CD8-positive, alpha-beta memory T cell (primary cell): ENCODE results near the gene SAMD11. TPM values are rescaled to one million over a fixed set of nuclear protein-coding genes. Genes with fewer than 3 reads are reported as not detected.
"Not testable (repeated sequence)": the region's sequence is repeated elsewhere in the genome, so short reads cannot be mapped to it uniquely, and the experiment has no call there.

ENCODE experiments used
- CTCF ChIA-PET: fragments of 350-600 bp; sonication (Branson Sonifier 250); formaldehyde crosslinking; loops from one replicate; lab custom pipeline; 2021; ENCODE audit warnings: antibody characterized with exemption; lab: Charles Lee
- POLR2A ChIA-PET: fragments of 350-600 bp; sonication (Branson Sonifier 250); formaldehyde crosslinking; loops from one replicate; lab custom pipeline; 2021; ENCODE audit warnings: antibody characterized with exemption; lab: Charles Lee
- DNase-seq, 5 donors: peaks; one replicate each; pipeline versions ENCODE4 v3.0.0 to v3.0.0-alpha.2; 2020 to 2022; ENCODE audit warnings: mixed read lengths in 1 of 5
- H3K27ac ChIP-seq: one replicate; pipeline ENCODE4 v1.7.0; 2013; ENCODE audit warnings: low read depth, mild to moderate bottlenecking, low read length, moderate library complexity
- H3K27me3 ChIP-seq: 2 replicates; pipeline ENCODE4 v1.7.0; 2013; ENCODE audit warnings: low read length, mild to moderate bottlenecking; ENCODE audit not compliant: insufficient read depth, poor library complexity, severe bottlenecking
- H3K36me3 ChIP-seq: 2 replicates; pipeline ENCODE4 v1.7.0; 2013; ENCODE audit warnings: mild to moderate bottlenecking, low read length, moderate library complexity; ENCODE audit not compliant: insufficient read depth
- H3K4me1 ChIP-seq: 2 replicates; pipeline ENCODE4 v1.7.0; 2013; ENCODE audit warnings: mild to moderate bottlenecking, low read length, moderate library complexity; ENCODE audit not compliant: insufficient read depth
- H3K4me3 ChIP-seq: 2 replicates; pipeline ENCODE4 v1.7.0; 2013; ENCODE audit warnings: mild to moderate bottlenecking, low read length
- H3K9me3 ChIP-seq: 2 replicates; pipeline ENCODE4 v1.7.0; 2013; ENCODE audit warnings: mild to moderate bottlenecking, low read length
- H3K27ac Mint-ChIP-seq, 8 donors: one replicate each; pipeline ENCODE4 v1.8.0; 2020 to 2021; ENCODE audit warnings: mixed read lengths in 8 of 8, mild to moderate bottlenecking in 6 of 8, inconsistent platforms in 3 of 8, moderate library complexity in 3 of 8
- H3K27me3 Mint-ChIP-seq, 2 donors: one replicate each; pipeline ENCODE4 v1.8.0; 2020 to 2021; ENCODE audit warnings: mixed read lengths in 2 of 2, mild to moderate bottlenecking in 1 of 2, moderate library complexity in 1 of 2
- H3K36me3 Mint-ChIP-seq, 3 donors: one replicate each; pipeline ENCODE4 v1.8.0; 2020 to 2021; ENCODE audit warnings: mixed read lengths in 3 of 3, inconsistent platforms in 1 of 3, mild to moderate bottlenecking in 1 of 3
- H3K4me1 Mint-ChIP-seq, 3 donors: one replicate each; pipeline ENCODE4 v1.8.0; 2020 to 2021; ENCODE audit warnings: mixed read lengths in 3 of 3, inconsistent platforms in 1 of 3, mild to moderate bottlenecking in 1 of 3
- H3K4me3 Mint-ChIP-seq, 7 donors: one replicate each; pipeline ENCODE4 v1.8.0; 2020 to 2021; ENCODE audit warnings: mixed read lengths in 7 of 7, mild to moderate bottlenecking in 6 of 7, moderate library complexity in 4 of 7, inconsistent platforms in 2 of 7
- H3K9me3 Mint-ChIP-seq, 5 donors: one replicate each; pipeline ENCODE4 v1.8.0; 2020 to 2022; ENCODE audit warnings: mixed read lengths in 5 of 5, mild to moderate bottlenecking in 3 of 5, moderate library complexity in 2 of 5, inconsistent platforms in 1 of 5
- polyA plus RNA-seq: library from polyadenylated mRNA; unstranded; fragments of 300-500 nt; fragmentation: Illumina TruSeq; gene quantifications from one replicate; pipeline ENCODE4 v1.2.3, GENCODE V29; 2021
- total RNA-seq, 2 experiments: library from RNA; stranded (reverse); gene quantifications; one replicate each; pipeline ENCODE4 v1.2.3, GENCODE V29; 2021

SAMD11 gene
- total and polyA plus RNA-seq, 3 experiments from 2014 or later: 0.20 TPM; not detected in 2

DNA sequence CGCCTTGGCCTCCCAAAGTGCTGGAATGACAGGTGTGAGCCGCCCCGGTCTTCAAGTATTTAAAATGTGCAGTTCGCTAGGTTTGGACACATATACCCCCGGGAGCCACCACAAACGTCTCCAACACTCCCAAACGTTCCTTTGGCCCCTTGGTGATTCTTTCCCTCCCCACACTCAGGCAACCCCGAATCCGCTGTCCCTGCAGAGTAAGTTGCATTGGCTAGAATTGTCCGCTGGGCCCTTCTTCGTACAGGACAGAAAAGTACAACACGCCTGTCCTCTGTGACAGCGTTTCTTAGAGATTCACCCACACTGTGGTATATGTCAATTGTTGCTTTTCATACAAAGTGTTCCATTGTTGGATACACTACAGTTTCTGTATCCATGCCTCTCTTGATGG, 61.4 kb downstream of the SAMD11 start:
- Mint-ChIP-seq H3K36me3 (no peaks in the 10 kb centered on the region), H3K4me1 (no peaks in the 10 kb centered on the region), H3K9me3 (no peaks in the 10 kb centered on the region), H3K4me3 (no peak overlapping the region), H3K27me3 (peaks cover 27 to 48% of the 10 kb centered on the region in 2 donors), H3K27ac (no peak overlapping the region)
- POLR2A ChIA-PET: no interaction called here
- CTCF ChIA-PET: interaction anchor here (1.1 to 6.8 kb wide), 5 partner anchors 20 to 387 kb away, joined by 4 to 63 read pairs (median 5); no protein-coding TSS in a partner anchor
- Histone ChIP-seq H3K4me1 (no peaks in the 10 kb centered on the region), H3K27me3 (peaks cover 3% of the 10 kb centered on the region), H3K4me3 (no peak overlapping the region), H3K27ac (no peak overlapping the region), H3K9me3 (no peaks in the 10 kb centered on the region), H3K36me3 (no peaks in the 10 kb centered on the region)
- peak in 1 of 5 donors; percentile 21 for DNase-seq

DNA sequence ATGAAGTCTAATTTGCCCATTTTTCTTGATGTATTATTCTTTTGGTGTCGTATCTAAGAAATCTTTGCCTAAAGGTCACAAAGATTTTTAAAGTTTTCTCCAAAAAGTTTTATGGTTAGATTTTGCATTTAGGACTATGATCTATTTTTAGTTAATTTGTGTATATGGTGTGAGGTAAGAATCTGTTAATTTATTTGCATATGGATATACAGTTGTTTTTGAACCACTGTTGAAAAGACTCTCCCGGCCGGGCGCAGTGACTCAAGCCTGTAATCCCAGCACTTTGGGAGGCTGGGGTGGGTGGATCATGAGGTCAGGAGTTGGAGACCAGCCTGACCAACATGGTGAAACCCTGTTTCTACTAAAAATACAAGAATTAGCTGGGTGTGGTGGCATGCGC, 64.3 kb downstream of the SAMD11 start:
- H3K9me3 ChIP-seq, H3K4me3 Mint-ChIP-seq, H3K27ac ChIP-seq, H3K27me3 ChIP-seq, H3K36me3 ChIP-seq, DNase-seq, CTCF ChIA-PET, H3K4me1 ChIP-seq, POLR2A ChIA-PET, H3K36me3 Mint-ChIP-seq, H3K4me1 Mint-ChIP-seq, H3K27ac Mint-ChIP-seq, H3K4me3 ChIP-seq, H3K9me3 Mint-ChIP-seq: not testable (repeated sequence)
- peaks cover 34 to 56% of the 10 kb centered on the region in 2 donors for H3K27me3 Mint-ChIP-seq

DNA sequence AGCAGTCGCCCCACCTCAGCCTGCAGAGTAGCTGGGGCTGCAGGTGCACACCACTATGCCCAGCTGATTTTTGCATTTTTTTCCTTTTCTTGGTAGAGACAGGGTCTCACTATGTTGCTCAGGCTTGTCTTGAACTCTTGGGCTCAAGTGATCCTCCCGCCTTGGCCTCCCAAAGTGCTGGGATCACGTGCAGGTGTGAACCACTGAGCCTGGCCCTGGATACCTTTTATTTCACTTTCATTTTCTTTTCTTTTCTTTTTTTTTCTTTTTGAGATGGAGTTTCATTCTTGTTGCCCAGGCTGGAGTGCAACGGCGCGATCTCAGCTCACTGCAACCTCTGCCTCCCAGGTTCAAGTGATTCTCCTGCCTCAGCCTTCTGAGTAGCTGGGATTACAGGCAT, 67.6 kb downstream of the SAMD11 start:
- peaks cover 41 to 49% of the 10 kb centered on the region in 2 donors for H3K27me3 Mint-ChIP-seq
- POLR2A ChIA-PET: not testable (repeated sequence)

DNA sequence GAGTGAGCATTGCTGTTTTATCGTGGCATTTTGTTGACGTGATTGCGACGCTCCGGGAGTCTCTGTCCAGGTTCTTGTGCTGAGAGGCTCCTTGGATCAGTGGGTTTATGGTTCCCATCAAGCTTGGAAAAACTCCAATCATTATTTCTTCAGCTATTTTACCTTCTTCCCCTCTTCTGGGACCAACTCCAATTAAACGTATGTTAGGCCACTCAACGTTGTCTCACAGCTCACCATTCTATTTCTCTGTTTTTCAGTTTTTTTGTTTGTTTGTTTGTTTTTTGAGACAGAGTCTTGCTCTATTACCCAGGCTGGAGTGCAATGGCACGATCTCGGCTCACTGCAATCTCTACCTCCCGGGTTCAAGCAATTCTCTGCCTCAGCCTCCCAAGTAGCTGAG, 68.2 kb downstream of the SAMD11 start:
- H3K4me3 ChIP-seq: no peak overlapping the region
- no peaks in the 10 kb centered on the region for H3K27me3 ChIP-seq
- H3K27me3 Mint-ChIP-seq: peaks cover 41 to 48% of the 10 kb centered on the region in 2 donors
- H3K4me1 ChIP-seq: peaks cover 5% of the 10 kb centered on the region
- peaks cover 3 to 5% (median 4%) of the 10 kb centered on the region in 3 donors for H3K4me1 Mint-ChIP-seq
- no peak for DNase-seq
- H3K9me3 Mint-ChIP-seq: peaks cover 0 to 7% (median 2%) of the 10 kb centered on the region in 5 donors
- no peak overlapping the region for H3K27ac ChIP-seq
- no peak overlapping the region for H3K27ac Mint-ChIP-seq
- H3K36me3 Mint-ChIP-seq: peaks cover 0 to 2% (median 0%) of the 10 kb centered on the region in 3 donors
- no peaks in the 10 kb centered on the region for H3K9me3 ChIP-seq
- POLR2A ChIA-PET: no interaction called here
- H3K36me3 ChIP-seq: no peaks in the 10 kb centered on the region
- H3K4me3 Mint-ChIP-seq: no peak overlapping the region
- CTCF ChIA-PET: interaction anchor here (0.8 to 3.3 kb wide), 5 partner anchors 9 to 72 kb away, joined by 3 to 14 read pairs (median 3); no protein-coding TSS in a partner anchor

More for the DNA sequence above, 67.6 kb downstream of the SAMD11 start:
- not testable (repeated sequence) for H3K27me3 ChIP-seq, H3K36me3 ChIP-seq, H3K4me1 ChIP-seq, H3K27ac ChIP-seq, H3K4me3 ChIP-seq, H3K4me3 Mint-ChIP-seq, H3K36me3 Mint-ChIP-seq, H3K9me3 Mint-ChIP-seq, H3K9me3 ChIP-seq, H3K27ac Mint-ChIP-seq, H3K4me1 Mint-ChIP-seq
- peak in 1 of 5 donors; percentile 15 for DNase-seq
- CTCF ChIA-PET: interaction anchor here (1.7 to 3.3 kb wide), 2 partner anchors 8 to 11 kb away, joined by 4 to 14 read pairs; no protein-coding TSS in a partner anchor

DNA sequence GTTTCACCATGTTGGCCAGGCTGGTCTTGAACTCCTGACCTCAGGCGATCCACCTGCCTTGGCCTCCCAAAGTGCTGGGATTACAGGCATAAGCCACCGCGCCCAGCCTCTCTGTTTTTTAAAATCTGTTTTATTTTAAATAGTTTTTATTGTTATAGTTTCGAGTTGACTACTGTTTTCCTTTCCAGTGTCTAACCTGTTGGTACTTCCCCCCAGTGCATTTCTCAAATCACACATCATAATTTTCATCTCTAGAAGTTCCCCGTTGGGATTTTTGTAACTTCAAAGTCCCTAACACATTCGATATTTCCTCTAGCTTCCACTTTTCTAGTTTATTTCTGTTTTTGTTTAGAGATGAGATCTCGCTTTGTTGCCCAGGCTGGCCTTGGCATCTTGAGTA, 68.6 kb downstream of the SAMD11 start:
- Mint-ChIP-seq H3K27me3 (peaks cover 43 to 52% of the 10 kb centered on the region in 2 donors), H3K36me3 (peaks cover 0 to 2% (median 0%) of the 10 kb centered on the region in 3 donors), H3K9me3 (peaks cover 0 to 7% (median 2%) of the 10 kb centered on the region in 5 donors)

DNA sequence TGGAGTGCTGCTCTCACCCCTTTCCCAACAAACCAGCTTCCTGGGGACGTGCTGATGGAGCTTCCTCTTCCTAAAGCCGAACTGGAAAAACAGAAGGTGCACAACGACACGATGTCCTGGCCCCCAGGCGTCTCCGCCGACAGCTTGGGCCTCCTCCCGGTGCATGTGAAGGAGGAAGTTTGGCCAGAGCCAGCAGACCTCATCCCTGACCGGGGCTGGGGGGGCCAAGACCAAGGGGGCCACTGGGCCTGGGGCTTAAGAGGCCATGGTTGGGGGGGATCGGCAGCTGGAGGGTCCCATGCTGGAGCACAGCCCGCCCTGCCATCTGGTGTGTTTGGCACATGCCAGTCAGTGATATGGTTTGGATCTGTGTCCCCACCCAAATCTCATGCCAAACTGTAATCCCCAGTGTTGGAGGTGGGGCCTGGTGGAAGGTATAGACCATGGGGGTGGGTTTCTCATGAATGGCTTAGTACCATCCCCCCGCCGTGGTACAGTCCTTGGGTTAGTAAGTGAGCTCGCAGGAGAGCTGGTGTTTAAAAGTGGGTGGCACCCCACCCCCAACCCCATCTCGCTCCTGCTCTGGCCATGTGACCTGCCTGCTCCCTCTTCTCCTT, 69.8 kb downstream of the SAMD11 start:
- DNase-seq: no peak
- H3K9me3 ChIP-seq: no peaks in the 10 kb centered on the region
- H3K27ac ChIP-seq: no peak overlapping the region
- Mint-ChIP-seq H3K27ac (no peak overlapping the region), H3K27me3 (peaks cover 42 to 49% of the 10 kb centered on the region in 2 donors), H3K9me3 (peaks cover 0 to 7% (median 2%) of the 10 kb centered on the region in 5 donors), H3K36me3 (peaks cover 0 to 2% (median 0%) of the 10 kb centered on the region in 3 donors), H3K4me1 (peaks cover 4 to 5% (median 4%) of the 10 kb centered on the region in 3 donors), H3K4me3 (no peak overlapping the region)
- peaks cover 5% of the 10 kb centered on the region for H3K4me1 ChIP-seq
- no peak overlapping the region for H3K4me3 ChIP-seq
- no peaks in the 10 kb centered on the region for H3K27me3 ChIP-seq
- ChIA-PET CTCF (interaction anchor here (1.2 to 4.3 kb wide), 3 partner anchors 8 to 71 kb away, joined by 3 to 17 read pairs (median 14); no protein-coding TSS in a partner anchor), POLR2A (no interaction called here)
- no peaks in the 10 kb centered on the region for H3K36me3 ChIP-seq

More for the DNA sequence above, 68.6 kb downstream of the SAMD11 start:
- H3K4me3 Mint-ChIP-seq: no peak overlapping the region
- no peak for DNase-seq
- no peak overlapping the region for H3K4me3 ChIP-seq
- CTCF ChIA-PET: interaction anchor here (0.8 to 3.3 kb wide), 5 partner anchors 9 to 72 kb away, joined by 3 to 14 read pairs (median 3); no protein-coding TSS in a partner anchor
- H3K4me1 ChIP-seq: peaks cover 5% of the 10 kb centered on the region
- H3K4me1 Mint-ChIP-seq: peaks cover 4 to 5% (median 4%) of the 10 kb centered on the region in 3 donors
- no peaks in the 10 kb centered on the region for H3K27me3 ChIP-seq
- no peak overlapping the region for H3K27ac ChIP-seq
- POLR2A ChIA-PET: no interaction called here
- H3K9me3 ChIP-seq: no peaks in the 10 kb centered on the region
- H3K36me3 ChIP-seq: no peaks in the 10 kb centered on the region
- no peak overlapping the region for H3K27ac Mint-ChIP-seq

Other genes with a start within 250 kb of the SAMD11 start
- not detected for gene OR4F16, start 237.3 kb upstream of the SAMD11 start, total RNA-seq
- gene OR4F16, start 237.3 kb upstream of the SAMD11 start, polyA plus RNA-seq: not detected
- gene NOC2L, start 35.3 kb downstream of the SAMD11 start, total RNA-seq: 100 to 1,000 TPM; 175 to 187 TPM
- gene NOC2L, start 35.3 kb downstream of the SAMD11 start, polyA plus RNA-seq: 72.3 TPM
- gene KLHL17, start 36.7 kb downstream of the SAMD11 start, total RNA-seq: 10 to 100 TPM; 27.6 to 28.6 TPM
- 1.4 TPM for gene KLHL17, start 36.7 kb downstream of the SAMD11 start, polyA plus RNA-seq
- 1 to 10 TPM; 2.7 to 3.5 TPM for gene PLEKHN1, start 42.6 kb downstream of the SAMD11 start, total RNA-seq
- 0.49 TPM for gene PLEKHN1, start 42.6 kb downstream of the SAMD11 start, polyA plus RNA-seq
- gene PERM1, start 58.2 kb downstream of the SAMD11 start, total RNA-seq: not detected
- gene PERM1, start 58.2 kb downstream of the SAMD11 start, polyA plus RNA-seq: not detected
- under 1 TPM; 0.24 to 0.62 TPM for gene HES4, start 76.2 kb downstream of the SAMD11 start, total RNA-seq
- gene HES4, start 76.2 kb downstream of the SAMD11 start, polyA plus RNA-seq: not detected
- 10 to 100 TPM; 16.9 to 20.4 TPM for gene ISG15, start 89.6 kb downstream of the SAMD11 start, total RNA-seq
- 250 TPM for gene ISG15, start 89.6 kb downstream of the SAMD11 start, polyA plus RNA-seq
- 1 to 10 TPM; 7.1 to 8.0 TPM for gene AGRN, start 96.2 kb downstream of the SAMD11 start, total RNA-seq
- not detected for gene AGRN, start 96.2 kb downstream of the SAMD11 start, polyA plus RNA-seq
- not detected for gene RNF223, start 150.4 kb downstream of the SAMD11 start, total RNA-seq
- not detected for gene RNF223, start 150.4 kb downstream of the SAMD11 start, polyA plus RNA-seq
- 10 to 100 TPM; 18.7 to 20.8 TPM for gene C1orf159, start 192.2 kb downstream of the SAMD11 start, total RNA-seq
- 7.9 TPM for gene C1orf159, start 192.2 kb downstream of the SAMD11 start, polyA plus RNA-seq
- not detected for gene TTLL10, start 250.0 kb downstream of the SAMD11 start, total RNA-seq
- gene TTLL10, start 250.0 kb downstream of the SAMD11 start, polyA plus RNA-seq: not detected